Measurements from ENCODE around the gene ERICH4. TPM values are rescaled to one million over a fixed set of nuclear protein-coding genes. Genes with fewer than 3 reads are reported as not detected.

The ERICH4 gene
- total and polyA plus RNA-seq, 2 of the 13 experiments (the other 11 are each of a cell fraction or from before 2014, with no cell fraction given), result 0.40 to 0.64 TPM

DNA sequence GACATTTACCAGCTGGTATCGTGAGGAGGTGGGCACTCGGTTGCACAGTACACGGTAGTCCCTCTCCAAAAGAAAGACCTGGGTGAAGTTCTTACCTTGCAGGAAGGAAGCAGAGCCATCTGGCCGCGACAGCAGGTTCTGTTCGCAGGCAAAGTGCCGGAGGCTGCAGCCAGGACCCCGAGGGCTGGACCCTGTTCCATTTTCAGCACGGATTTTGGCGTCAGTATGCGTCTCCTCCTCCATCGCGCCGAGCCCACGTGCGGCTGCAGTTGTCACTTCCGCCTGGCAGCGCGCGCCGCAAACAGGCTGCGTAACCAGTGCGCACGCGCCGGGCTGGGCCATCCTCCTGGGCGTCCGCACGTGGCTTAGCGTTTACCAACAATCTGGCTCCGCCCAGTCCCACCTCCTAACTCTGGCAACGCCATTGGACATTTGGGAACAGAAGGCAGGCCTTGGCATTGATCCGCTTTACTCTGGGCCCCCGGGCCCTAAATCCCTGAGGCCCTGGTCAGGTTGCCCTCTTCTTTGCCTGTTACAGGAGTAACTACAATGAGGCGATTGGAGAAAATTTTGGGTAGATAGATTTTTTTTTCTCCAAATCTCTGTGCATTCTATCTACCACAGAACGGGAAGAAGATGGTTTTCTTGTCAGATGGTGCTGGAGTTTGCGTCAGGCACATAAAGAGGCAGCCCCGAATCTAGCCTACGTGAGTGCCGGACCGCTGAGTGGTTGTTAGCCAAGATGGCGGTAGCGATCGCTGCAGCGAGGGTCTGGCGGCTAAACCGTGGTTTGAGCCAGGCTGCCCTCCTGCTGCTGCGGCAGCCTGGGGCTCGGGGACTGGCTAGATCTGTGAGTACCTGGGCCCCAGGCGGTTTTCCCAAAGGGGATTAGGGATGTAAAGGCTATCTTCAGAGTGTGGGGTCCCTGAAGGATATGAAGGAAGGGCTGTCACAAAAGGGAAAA is 45.6 kb upstream of the ERICH4 start, which contains the start of the genes BCKDHA and EXOSC5 (continued):
- TF ChIP-seq GABPB1 (CRISPR knock-in tag; IDR thresholded peaks at IDR 0.05) (peak; percentile 97), POGZ (CRISPR knock-in tag; IDR thresholded peaks at IDR 0.05) (0 out of 2 replicates have a peak, but pooled peaks have one; percentile 15), IRF1 (CRISPR knock-in tag; IDR thresholded peaks at IDR 0.05; ENCODE audit: low read depth) (no peak), ZNF777 (CRISPR knock-in tag; IDR thresholded peaks at IDR 0.05) (peak; percentile 21; the same call in 1 of the 2 replicates), ZNF678 (CRISPR knock-in tag; IDR thresholded peaks at IDR 0.05) (no peak), NFIB (CRISPR knock-in tag; IDR thresholded peaks at IDR 0.05; ENCODE audit: borderline replicate concordance) (no peak), AKNA (CRISPR knock-in tag; IDR thresholded peaks at IDR 0.05; ENCODE audit: borderline replicate concordance) (no peak; the same call in 1 of the 2 replicates), MXD1 (CRISPR knock-in tag; IDR thresholded peaks at IDR 0.05) (peak; percentile 100; the same call in 1 of the 2 replicates), NFYB (CRISPR knock-in tag; IDR thresholded peaks at IDR 0.05) (peak; percentile 78), ZNF766 (CRISPR knock-in tag; IDR thresholded peaks at IDR 0.05; ENCODE audit: borderline replicate concordance) (no peak; the same call in 1 of the 2 replicates), ARID3A (IDR thresholded peaks at IDR 0.05; ENCODE audit: low read depth, low read length) (no peak), HDAC2 (CRISPR knock-in tag; IDR thresholded peaks at IDR 0.05) (peak; percentile 88), ZNF616 (CRISPR knock-in tag; IDR thresholded peaks at IDR 0.05; ENCODE audit: low read depth) (no peak), ZNF496 (CRISPR knock-in tag; IDR thresholded peaks at IDR 0.05; ENCODE audit: insufficient replicate concordance) (no peak), ZBTB14 (CRISPR knock-in tag; IDR thresholded peaks at IDR 0.05) (peak; percentile 67; the same call in 1 of the 2 replicates)
- TF ChIP-seq, protein P1, sequence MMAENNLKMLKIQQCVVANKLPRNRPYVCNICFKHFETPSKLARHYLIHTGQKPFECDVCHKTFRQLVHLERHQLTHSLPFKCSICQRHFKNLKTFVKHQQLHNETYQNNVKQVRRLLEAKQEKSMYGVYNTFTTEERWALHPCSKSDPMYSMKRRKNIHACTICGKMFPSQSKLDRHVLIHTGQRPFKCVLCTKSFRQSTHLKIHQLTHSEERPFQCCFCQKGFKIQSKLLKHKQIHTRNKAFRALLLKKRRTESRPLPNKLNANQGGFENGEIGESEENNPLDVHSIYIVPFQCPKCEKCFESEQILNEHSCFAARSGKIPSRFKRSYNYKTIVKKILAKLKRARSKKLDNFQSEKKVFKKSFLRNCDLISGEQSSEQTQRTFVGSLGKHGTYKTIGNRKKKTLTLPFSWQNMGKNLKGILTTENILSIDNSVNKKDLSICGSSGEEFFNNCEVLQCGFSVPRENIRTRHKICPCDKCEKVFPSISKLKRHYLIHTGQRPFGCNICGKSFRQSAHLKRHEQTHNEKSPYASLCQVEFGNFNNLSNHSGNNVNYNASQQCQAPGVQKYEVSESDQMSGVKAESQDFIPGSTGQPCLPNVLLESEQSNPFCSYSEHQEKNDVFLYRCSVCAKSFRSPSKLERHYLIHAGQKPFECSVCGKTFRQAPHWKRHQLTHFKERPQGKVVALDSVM (CRISPR knock-in tag; IDR thresholded peaks at IDR 0.05), result no peak

All from HepG2 (cell line).